ENCODE results near the gene RETN. TPM values are rescaled to one million over a fixed set of nuclear protein-coding genes. Genes with fewer than 3 reads are reported as not detected.

Gene RETN
- total and polyA plus RNA-seq, 2 of the 8 experiments (the other 6 are each of a cell fraction or from before 2014, with no cell fraction given), result not detected

- FAIRE-seq, result no peak
- peak overlapping the region; percentile 69 for H3K4ac ChIP-seq (replicated peaks; ENCODE audit: insufficient read length, low read depth, low read length)
- WGBS, 2 experiments (ENCODE audit: extremely low coverage in 1 of 2, insufficient coverage in 1 of 2, insufficient read length in 1 of 2, insufficient replicate concordance in 2 of 2, low coverage in 1 of 2, low lambda C conversion rate in 2 of 2, missing lambda C conversion rate in 1 of 2), result 61% methylated on average over 24 of the region's 30 CpGs; no CpG with 5 or more reads in 1 of the 2 experiments
- H2BK120ac ChIP-seq (replicated peaks; ENCODE audit: low read depth, low read length), result no peak overlapping the region
- DNase-seq (ENCODE audit: low read depth in 1 of 2, low spot score in 2 of 2), result no peak
- ChIA-PET CTCF (ENCODE audit: partially characterized antibody) (interaction anchor here (0.7 to 1.8 kb wide), 7 partner anchors 13 to 161 kb away, joined by 3 to 10 read pairs (median 3); no protein-coding TSS in a partner anchor), POLR2A (ENCODE audit: partially characterized antibody) (interaction anchor here (0.8 to 2.0 kb wide), 6 partner anchors 8 to 115 kb away, joined by 3 to 8 read pairs (median 5); partner anchors contain the start of genes CAMSAP3, MCOLN1, PET100 and TRAPPC5)
- H2BK20ac ChIP-seq (ENCODE audit: low read length), result no peak overlapping the region
- peaks cover 0 to 3% of the 10 kb centered on the region in 2 experiments; a peak in 1 of 4 replicates for H3K79me2 ChIP-seq (ENCODE audit: control insufficient read depth in 1 of 2, insufficient read depth in 2 of 2, low read length in 2 of 2)
- H2BK5ac ChIP-seq (ENCODE audit: low read depth, low read length), result no peak overlapping the region
- H3K4me3 ChIP-seq (ENCODE audit: extremely low read depth in 1 of 4, insufficient read depth in 2 of 4, low read depth in 3 of 4, low read length in 4 of 4), result peak overlapping the region; percentile 67 to 88 (median 68)
- H4K20me1 ChIP-seq (replicated peaks in 1 of 2; ENCODE audit: control insufficient read depth in 1 of 2, insufficient read depth in 2 of 2, low read length in 2 of 2), result peaks cover 3 to 17% of the 10 kb centered on the region in 2 experiments
- H3K27ac ChIP-seq (ENCODE audit: low read depth, low read length), result 0 out of 2 replicates have a peak overlapping the region, but pooled peaks have one; percentile 23
- peak overlapping the region; percentile 54 to 63 (median 56); a peak in 6 of 7 replicates for H3K9ac ChIP-seq (replicated peaks in 1 of 4; ENCODE audit: extremely low read depth in 1 of 4, low read depth in 3 of 4, low read length in 3 of 4)
- H2BK15ac ChIP-seq (ENCODE audit: low read length), result no peak overlapping the region
- peaks cover 3 to 19% (median 16%) of the 10 kb centered on the region in 4 experiments for H3K27me3 ChIP-seq (replicated peaks in 1 of 4; ENCODE audit: control insufficient read depth in 3 of 4, extremely low read depth in 1 of 4, insufficient read depth in 3 of 4, low read length in 3 of 4)
- H3K4me1 ChIP-seq (replicated peaks in 1 of 4; ENCODE audit: control insufficient read depth in 3 of 4, insufficient read depth in 4 of 4, low read length in 3 of 4), result peaks cover 0 to 6% (median under 1%) of the 10 kb centered on the region in 4 experiments; a peak in 3 of 7 replicates
- no peak overlapping the region for H3K14ac ChIP-seq (ENCODE audit: insufficient read length)
- H4K5ac ChIP-seq (ENCODE audit: insufficient read length, low read depth, low read length), result no peak overlapping the region
- no peak overlapping the region for H4K91ac ChIP-seq (replicated peaks; ENCODE audit: insufficient read length, low read length)
- H3K56ac ChIP-seq (replicated peaks; ENCODE audit: insufficient read length, low read depth, low read length), result no peak overlapping the region
- H2AK5ac ChIP-seq (ENCODE audit: low read depth, low read length), result no peak overlapping the region
- H2AFZ ChIP-seq (ENCODE audit: low read length), result no peak overlapping the region
- peak overlapping the region; percentile 96 for H4K8ac ChIP-seq (ENCODE audit: extremely low read depth, insufficient read depth, low read length)
- no peak overlapping the region; the same call in 1 of the 2 replicates for H3K18ac ChIP-seq (ENCODE audit: extremely low read depth, low read length)
- H3K23ac ChIP-seq (ENCODE audit: insufficient read length), result no peak overlapping the region
- H3K23me2 ChIP-seq (ENCODE audit: low read depth, low read length), result peaks cover 5% of the 10 kb centered on the region; the same call in 1 of the 2 replicates
- H3K79me1 ChIP-seq (ENCODE audit: low read depth, low read length), result no peaks in the 10 kb centered on the region; the same call in 1 of the 2 replicates
- H2BK12ac ChIP-seq (ENCODE audit: low read depth, low read length), result no peak overlapping the region
- TF ChIP-seq EZH2 (IDR thresholded peaks at IDR 0.05; ENCODE audit: low read depth, low read length, severe bottlenecking) (no peak), NANOG (IDR thresholded peaks at IDR 0.05; ENCODE audit: insufficient read depth, low read depth, low read length, poor library complexity, severe bottlenecking) (no peak), POLR2A (IDR thresholded peaks at IDR 0.05; ENCODE audit: control extremely low read depth in 1 of 2, low read depth in 2 of 2, low read length in 2 of 2) (0 out of 3 replicates have a peak, but pooled peaks of 1 of the 2 experiments have one; percentile 7), KDM1A (IDR thresholded peaks at IDR 0.05; ENCODE audit: borderline replicate concordance, low read length) (peak; percentile 11; the same call in 1 of the 2 replicates)
- H3K9me3 ChIP-seq (ENCODE audit: insufficient read depth in 2 of 2, low read depth in 1 of 2, low read length in 1 of 2), result no peaks in the 10 kb centered on the region; a peak in 1 of 4 replicates
- H3K36me3 ChIP-seq (ENCODE audit: control insufficient read depth in 2 of 4, insufficient read depth in 4 of 4, low read length in 3 of 4), result peaks cover 0 to 6% (median 0%) of the 10 kb centered on the region in 4 experiments; a peak in 3 of 8 replicates
- peak overlapping the region; percentile 34 to 85 for H3K4me2 ChIP-seq (ENCODE audit: insufficient read depth in 1 of 2, low read depth in 2 of 2, low read length in 2 of 2)
These were observed 31.2 kb upstream of the RETN start for GRCh38 chr19:7637374-7638256.

Measured in H1 (cell line).